Measurements from ENCODE around the gene KRTAP5-9.

DNA sequence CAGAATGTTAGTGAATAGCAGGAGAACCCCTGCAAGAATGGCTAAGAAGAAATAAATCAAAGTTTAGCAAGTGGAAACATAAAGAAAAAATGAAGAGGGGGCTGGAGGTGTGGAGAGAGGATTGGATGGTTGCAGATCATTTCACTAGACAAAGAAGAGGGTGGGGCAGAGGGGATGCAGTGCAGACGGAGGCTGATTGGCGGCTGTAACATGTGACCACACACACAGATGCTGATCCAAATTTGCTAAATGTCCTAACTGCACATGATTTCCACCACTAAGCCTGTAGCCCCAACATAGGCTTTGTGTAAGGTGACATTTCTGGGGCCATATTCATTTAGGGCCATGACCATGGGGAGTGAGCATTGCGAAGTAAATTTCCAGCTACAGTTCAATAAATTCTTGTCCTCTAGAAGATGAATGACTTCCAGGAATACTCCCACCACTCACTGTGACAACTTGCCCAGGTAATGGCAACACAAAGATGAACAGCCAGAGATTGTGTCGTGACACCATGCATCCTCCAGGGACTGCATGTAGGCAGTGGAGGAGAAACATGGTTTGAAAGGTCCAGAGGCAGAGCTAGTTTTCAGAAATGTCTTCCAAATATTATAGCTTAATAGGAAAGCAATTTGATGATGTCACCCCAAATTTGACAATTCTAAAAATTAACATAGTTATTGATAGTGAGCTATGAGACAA lies 27.7 kb downstream of the KRTAP5-9 start:
- TF ChIP-seq, protein P1, sequence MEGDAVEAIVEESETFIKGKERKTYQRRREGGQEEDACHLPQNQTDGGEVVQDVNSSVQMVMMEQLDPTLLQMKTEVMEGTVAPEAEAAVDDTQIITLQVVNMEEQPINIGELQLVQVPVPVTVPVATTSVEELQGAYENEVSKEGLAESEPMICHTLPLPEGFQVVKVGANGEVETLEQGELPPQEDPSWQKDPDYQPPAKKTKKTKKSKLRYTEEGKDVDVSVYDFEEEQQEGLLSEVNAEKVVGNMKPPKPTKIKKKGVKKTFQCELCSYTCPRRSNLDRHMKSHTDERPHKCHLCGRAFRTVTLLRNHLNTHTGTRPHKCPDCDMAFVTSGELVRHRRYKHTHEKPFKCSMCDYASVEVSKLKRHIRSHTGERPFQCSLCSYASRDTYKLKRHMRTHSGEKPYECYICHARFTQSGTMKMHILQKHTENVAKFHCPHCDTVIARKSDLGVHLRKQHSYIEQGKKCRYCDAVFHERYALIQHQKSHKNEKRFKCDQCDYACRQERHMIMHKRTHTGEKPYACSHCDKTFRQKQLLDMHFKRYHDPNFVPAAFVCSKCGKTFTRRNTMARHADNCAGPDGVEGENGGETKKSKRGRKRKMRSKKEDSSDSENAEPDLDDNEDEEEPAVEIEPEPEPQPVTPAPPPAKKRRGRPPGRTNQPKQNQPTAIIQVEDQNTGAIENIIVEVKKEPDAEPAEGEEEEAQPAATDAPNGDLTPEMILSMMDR (conservative IDR thresholded peaks at IDR 0.05; ENCODE audit: low read depth in 2 of 2) = no peak
- TF ChIP-seq ZNF331 (CRISPR knock-in tag; IDR thresholded peaks at IDR 0.05; ENCODE audit: low read depth) = no peak
- no peak for TF ChIP-seq EZH2 (IDR thresholded peaks at IDR 0.05; ENCODE audit: low read depth, unreplicated experiment)
